Muscle of leg (tissue), 11 donors: ENCODE measurements around the gene TAS1R3. TPM values are rescaled to one million over a fixed set of nuclear protein-coding genes. Genes with fewer than 3 reads are reported as not detected.

ENCODE experiments used
- DNase-seq: peaks from one replicate; pipeline ENCODE4 v3.0.0; 2013
- H3K27ac ChIP-seq: one replicate; pipeline ENCODE4 v1.5.1; 2013; ENCODE audit warnings: mild to moderate bottlenecking, low read length, control low read depth
- H3K27me3 ChIP-seq: one replicate; pipeline ENCODE4 v1.6.1; 2013; ENCODE audit warnings: low read length; ENCODE audit not compliant: control insufficient read depth, insufficient read depth
- H3K36me3 ChIP-seq: one replicate; pipeline ENCODE4 v1.6.1; 2013; ENCODE audit warnings: low read length; ENCODE audit not compliant: control insufficient read depth, insufficient read depth
- H3K4me1 ChIP-seq: one replicate; pipeline ENCODE4 v1.6.1; 2013; ENCODE audit warnings: low read length; ENCODE audit not compliant: control insufficient read depth, insufficient read depth
- H3K4me3 ChIP-seq: one replicate; pipeline ENCODE4 v1.5.1; 2013; ENCODE audit warnings: low read length, control low read depth
- H3K9me3 ChIP-seq: replicated peaks from 2 replicates; pipeline ENCODE4 v1.6.1; 2013; ENCODE audit warnings: low read depth, low read length; ENCODE audit not compliant: control insufficient read depth
- whole genome bisulfite sequencing: methylation state at CpG from one replicate; pipeline ENCODE4 v1.1.5; 2013; ENCODE audit warnings: missing lambda C conversion rate; ENCODE audit not compliant: insufficient coverage; 5-methylcytosine and 5-hydroxymethylcytosine counted together
- polyA plus RNA-seq, 8 donors: library from polyadenylated mRNA; unstranded; fragments of 120-200 nt; gene quantifications; one replicate each; pipeline versions ENCODE4 v1.2.1 to v1.2.3, GENCODE V29; 2013; ENCODE audit warnings: inconsistent platforms in 1 of 8, low replicate concordance in 1 of 8; ENCODE audit not compliant: insufficient read length in 8 of 8, insufficient read depth in 1 of 8
- total RNA-seq: library from RNA; stranded (reverse); fragments of 120-200 nt; gene quantifications from one replicate; pipeline ENCODE4 v1.2.4, GENCODE V29; 2013

The TAS1R3 gene
- total and polyA plus RNA-seq, 9 donors: 0.96 to 3.8 (median 2.4) TPM

DNA sequence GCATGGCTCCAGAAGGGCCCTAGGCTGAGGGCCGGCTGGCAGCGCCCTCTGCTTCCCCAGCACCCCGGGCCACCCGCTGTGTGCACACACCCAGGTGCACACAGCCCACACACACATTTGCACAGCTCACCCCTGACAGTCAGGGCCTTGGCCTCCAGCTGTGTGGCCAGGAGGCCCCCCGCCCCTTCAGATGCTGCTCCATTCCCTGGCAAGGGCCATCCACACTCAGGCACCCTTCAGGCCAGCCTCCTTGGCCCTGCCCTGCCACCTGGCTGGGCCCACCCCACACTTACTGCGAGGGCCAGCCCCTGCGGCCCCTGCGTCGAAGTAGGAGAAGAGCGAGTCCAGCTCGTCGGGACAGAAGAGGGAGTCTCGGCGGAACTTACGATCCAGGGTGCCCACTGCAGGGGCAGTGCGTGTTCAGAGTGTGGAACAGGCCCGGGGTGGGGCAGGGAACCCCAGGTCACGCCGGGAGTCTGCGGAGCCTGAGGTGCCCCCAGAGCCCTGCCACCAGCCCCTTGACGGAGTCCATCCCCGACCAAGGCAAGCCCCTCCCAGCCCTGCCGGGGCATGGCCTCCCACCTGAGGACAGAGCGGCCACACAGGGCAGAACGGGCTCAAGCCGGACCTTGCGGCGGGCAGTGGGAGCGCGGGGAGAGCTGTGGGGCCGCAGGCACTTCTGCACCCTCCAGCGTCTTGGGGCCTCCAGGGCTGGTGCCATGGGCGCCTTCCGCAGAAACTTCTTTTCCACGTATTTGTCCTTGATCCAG is 35.7 kb upstream of the TAS1R3 start:
- Histone ChIP-seq H3K4me1 (peaks cover 27% of the 10 kb centered on the region), H3K27me3 (no peaks in the 10 kb centered on the region), H3K36me3 (peaks cover 34% of the 10 kb centered on the region), H3K27ac (no peak overlapping the region), H3K9me3 (no peaks in the 10 kb centered on the region), H3K4me3 (no peak overlapping the region)
- WGBS: 94% methylated on average over 29 of the region's 35 CpGs
- DNase-seq: no peak

- Histone ChIP-seq H3K27ac (no peak overlapping the region), H3K9me3 (no peaks in the 10 kb centered on the region), H3K4me1 (peaks cover 21% of the 10 kb centered on the region), H3K36me3 (peaks cover 36% of the 10 kb centered on the region), H3K4me3 (no peak overlapping the region), H3K27me3 (no peaks in the 10 kb centered on the region)
- 88% methylated on average over 46 of the region's 62 CpGs for WGBS
- DNase-seq: no peak
Observed at GRCh38 chr1:1296070-1297061, 34.7 kb upstream of the TAS1R3 start.

DNA sequence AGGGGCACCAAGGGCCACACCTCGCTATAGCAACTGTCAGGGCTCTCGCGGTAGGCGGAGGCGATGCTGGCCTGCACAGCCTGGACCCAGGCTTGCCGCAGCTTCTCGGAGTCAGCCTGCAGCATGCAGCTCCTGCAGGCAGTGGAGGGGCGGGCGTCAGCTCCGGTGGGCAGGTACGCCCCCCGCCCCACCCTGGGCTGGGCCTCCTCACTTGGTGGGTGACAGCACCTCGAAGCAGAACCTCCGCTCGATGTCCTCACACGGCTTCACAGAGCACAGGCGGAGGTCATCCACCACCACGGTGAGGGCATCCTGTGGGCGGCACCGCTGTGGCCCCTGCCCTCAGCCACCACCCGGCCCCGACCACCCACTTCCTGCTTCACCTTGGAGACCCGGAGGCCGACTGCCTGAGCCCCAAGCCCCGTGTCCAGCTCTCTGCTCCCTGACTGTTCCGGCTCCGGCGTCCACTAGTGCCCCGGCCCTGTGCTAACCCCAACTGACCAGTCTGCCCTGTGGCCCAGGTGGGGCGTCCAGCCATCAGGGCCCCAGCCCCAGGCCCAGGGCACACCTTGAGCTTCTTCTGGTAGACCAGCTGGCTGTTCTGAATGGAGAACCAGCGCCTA is 33.2 kb upstream of the TAS1R3 start:
- no peaks in the 10 kb centered on the region for H3K27me3 ChIP-seq
- 92% methylated on average over 30 of the region's 31 CpGs for WGBS
- H3K36me3 ChIP-seq: peaks cover 36% of the 10 kb centered on the region
- H3K27ac ChIP-seq: no peak overlapping the region
- H3K9me3 ChIP-seq: no peaks in the 10 kb centered on the region
- no peak for DNase-seq
- peaks cover 18% of the 10 kb centered on the region for H3K4me1 ChIP-seq
- H3K4me3 ChIP-seq: no peak overlapping the region

DNA sequence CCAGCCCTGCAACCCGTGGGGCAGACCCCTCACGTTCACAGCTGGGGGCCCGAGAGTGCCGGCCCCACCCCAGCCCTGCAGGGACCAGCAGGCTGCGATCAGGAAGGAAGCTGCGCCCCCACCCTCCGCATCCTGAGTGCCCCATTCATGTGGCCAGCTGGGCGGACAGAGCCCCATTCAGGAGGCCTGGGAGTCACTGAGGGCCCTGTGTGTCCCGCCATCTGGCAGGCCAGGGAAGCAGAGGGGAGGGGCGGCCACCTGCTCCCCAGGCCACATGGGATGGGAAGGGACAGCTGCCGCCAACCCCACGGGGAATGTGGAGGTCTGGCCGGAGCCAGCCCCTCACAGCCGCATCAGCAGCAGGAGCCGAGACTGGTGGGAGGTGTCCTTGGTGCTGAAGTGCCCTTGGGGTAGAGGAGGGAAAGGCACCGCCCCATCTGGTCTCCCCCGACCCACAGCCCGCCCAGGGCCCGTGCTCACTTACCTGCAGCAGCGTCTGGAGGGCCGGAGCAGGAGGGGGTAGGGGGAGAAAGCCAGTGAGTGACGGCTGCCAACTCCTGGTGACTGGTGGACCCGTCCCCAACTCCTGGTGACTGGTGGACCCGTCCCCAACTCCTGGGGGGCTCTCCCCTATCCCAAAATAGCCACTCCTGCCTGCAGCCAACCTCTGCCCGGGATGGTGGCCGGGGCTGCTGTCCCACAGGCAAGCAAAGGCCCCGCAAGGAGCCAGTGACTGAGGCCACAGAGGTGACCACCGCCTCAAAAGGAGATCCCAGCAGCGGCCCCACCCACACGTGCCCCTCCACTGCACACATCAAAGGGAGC is 32.0 kb upstream of the TAS1R3 start:
- no peak overlapping the region for H3K4me3 ChIP-seq
- peaks cover 29% of the 10 kb centered on the region for H3K4me1 ChIP-seq
- H3K9me3 ChIP-seq: no peaks in the 10 kb centered on the region
- WGBS: 26% methylated on average over 12 of the region's 30 CpGs
- no peaks in the 10 kb centered on the region for H3K27me3 ChIP-seq
- peak; percentile 86 for DNase-seq
- peak overlapping the region; percentile 7 for H3K27ac ChIP-seq
- peaks cover 40% of the 10 kb centered on the region for H3K36me3 ChIP-seq

DNA sequence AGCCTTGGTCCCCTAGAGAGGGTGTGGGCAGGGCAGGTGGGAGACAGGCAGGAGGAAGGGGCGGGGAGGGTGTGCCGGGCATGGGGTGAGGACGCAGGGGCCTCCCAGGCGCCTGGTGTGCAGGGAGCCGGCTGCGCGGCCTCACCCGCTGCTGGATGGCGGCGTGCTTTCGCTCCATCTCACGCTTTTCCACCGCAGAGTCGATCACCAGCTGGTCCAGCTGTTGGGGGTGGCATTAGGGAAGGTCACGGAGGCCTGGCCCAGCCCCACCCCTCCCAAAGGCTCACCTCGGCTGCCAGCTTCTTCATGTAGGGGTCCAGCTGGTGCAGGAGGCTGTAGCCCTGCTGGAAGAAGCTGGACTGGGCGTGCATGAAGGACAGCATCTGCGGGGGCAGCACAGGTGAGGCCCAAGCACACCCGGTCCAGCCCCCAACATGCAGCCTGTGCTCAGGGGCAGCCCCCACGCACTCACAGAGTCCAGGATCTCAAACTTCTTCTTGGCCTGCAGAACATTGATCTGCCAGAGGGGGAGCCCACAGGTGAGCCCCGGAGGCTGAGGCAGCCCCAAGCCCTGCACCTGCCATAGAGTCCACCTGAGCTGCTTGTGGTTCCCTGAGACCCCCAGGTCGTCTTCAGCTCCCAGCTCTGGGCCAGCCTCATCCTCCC is 31.3 kb upstream of the TAS1R3 start:
- no peak overlapping the region for H3K27ac ChIP-seq
- no peaks in the 10 kb centered on the region for H3K9me3 ChIP-seq
- WGBS: 68% methylated on average over 10 of the region's 22 CpGs
- peaks cover 37% of the 10 kb centered on the region for H3K4me1 ChIP-seq
- no peak overlapping the region for H3K4me3 ChIP-seq
- no peaks in the 10 kb centered on the region for H3K27me3 ChIP-seq
- no peak for DNase-seq
- H3K36me3 ChIP-seq: peaks cover 36% of the 10 kb centered on the region

DNA sequence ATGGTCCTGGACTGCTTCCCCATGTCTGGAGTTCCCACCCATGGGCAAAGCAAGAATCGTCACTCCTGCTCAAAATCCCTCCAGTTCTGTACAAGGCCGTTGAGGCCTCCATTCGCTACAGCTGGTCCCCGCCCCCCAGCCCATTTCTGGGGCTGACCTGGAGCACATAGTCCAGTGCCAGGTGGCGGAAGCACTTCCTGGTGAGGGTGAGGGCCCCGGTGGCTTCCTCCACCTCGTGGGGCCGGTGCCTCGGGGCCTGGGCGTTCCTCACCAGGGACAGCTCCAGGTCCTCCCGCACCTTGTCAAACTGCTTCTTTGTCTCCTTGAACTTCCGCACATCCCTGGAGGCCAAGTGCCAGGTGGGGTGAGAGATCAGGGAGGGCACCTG is 30.7 kb upstream of the TAS1R3 start:
- Histone ChIP-seq H3K27me3 (no peaks in the 10 kb centered on the region), H3K9me3 (no peaks in the 10 kb centered on the region), H3K27ac (no peak overlapping the region), H3K4me1 (peaks cover 42% of the 10 kb centered on the region), H3K36me3 (peaks cover 31% of the 10 kb centered on the region), H3K4me3 (no peak overlapping the region)
- DNase-seq: no peak
- 78% methylated on average over 6 of the region's 12 CpGs for WGBS

- Histone ChIP-seq H3K27ac (no peak overlapping the region), H3K36me3 (peaks cover 16% of the 10 kb centered on the region), H3K4me1 (peaks cover 59% of the 10 kb centered on the region), H3K4me3 (no peak overlapping the region), H3K9me3 (no peaks in the 10 kb centered on the region), H3K27me3 (no peaks in the 10 kb centered on the region)
- 76% methylated on average over 9 of the region's 9 CpGs for WGBS
- DNase-seq: no peak
Observed at GRCh38 chr1:1302006-1302430, 29.1 kb upstream of the TAS1R3 start.

DNA sequence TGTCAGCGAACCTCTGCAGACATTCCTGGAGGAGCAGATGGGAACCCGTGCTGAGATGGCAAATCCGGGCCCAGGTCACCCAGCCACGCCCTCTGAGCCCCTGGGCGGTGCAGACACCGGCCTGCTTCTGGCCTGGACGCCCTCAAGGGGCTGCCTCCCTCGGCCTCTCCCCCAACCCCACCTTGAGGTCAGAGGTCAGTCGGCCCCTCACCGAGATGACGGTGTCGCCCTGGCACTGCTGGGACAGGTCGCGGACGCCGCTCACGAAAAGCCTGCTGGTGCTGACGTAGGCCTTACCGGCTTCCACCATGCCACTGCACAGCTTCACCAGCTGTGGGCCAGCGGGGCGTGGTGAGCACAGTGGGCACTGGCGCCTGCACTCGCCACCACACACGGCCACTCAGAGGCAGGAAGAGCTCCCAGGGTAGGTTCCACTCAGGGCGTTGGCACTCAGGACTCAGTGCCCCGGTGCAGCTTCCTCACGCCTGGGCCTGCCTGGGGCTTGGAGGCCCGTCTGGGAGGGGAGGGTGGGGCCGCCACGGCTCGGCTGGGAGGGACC is 28.1 kb upstream of the TAS1R3 start:
- H3K4me1 ChIP-seq: peaks cover 60% of the 10 kb centered on the region
- no peak for DNase-seq
- WGBS: 74% methylated on average over 30 of the region's 31 CpGs
- no peaks in the 10 kb centered on the region for H3K27me3 ChIP-seq
- peaks cover 11% of the 10 kb centered on the region for H3K36me3 ChIP-seq
- no peak overlapping the region for H3K4me3 ChIP-seq
- no peak overlapping the region for H3K27ac ChIP-seq
- no peaks in the 10 kb centered on the region for H3K9me3 ChIP-seq

- H3K4me1 ChIP-seq: peaks cover 55% of the 10 kb centered on the region
- WGBS: 60% methylated on average over 11 of the region's 13 CpGs
- H3K36me3 ChIP-seq: peaks cover 9% of the 10 kb centered on the region
- no peaks in the 10 kb centered on the region for H3K27me3 ChIP-seq
- H3K9me3 ChIP-seq: no peaks in the 10 kb centered on the region
- no peak overlapping the region for H3K27ac ChIP-seq
- DNase-seq: no peak
- H3K4me3 ChIP-seq: no peak overlapping the region
Observed at GRCh38 chr1:1303736-1304135, 27.3 kb upstream of the TAS1R3 start.
